Renal cortical epithelial cell (primary cell): Measurements from ENCODE around the gene ILF3. TPM values are rescaled to one million over a fixed set of nuclear protein-coding genes. Genes with fewer than 3 reads are reported as not detected.

ENCODE experiments used
- DNase-seq: peaks from one replicate; pipeline ENCODE4 v3.0.0-alpha.2; 2011; ENCODE audit warnings: low read depth
- total RNA-seq: library from RNA; depleted of rRNA; stranded (reverse); fragments of >200 nt; gene quantifications from 2 replicates; pipeline ENCODE4 v1.2.3, GENCODE V29; 2014

The ILF3 gene
- total RNA-seq, 1 donor from 2014 or later = 134 TPM

- DNase-seq = no peak
These were observed 76.8 kb downstream of the ILF3 start for GRCh38 chr19:10730932-10731331.

GRCh38 chr19:10735741-10736140 lies 81.6 kb downstream of the ILF3 start:
- DNase-seq = no peak

DNA sequence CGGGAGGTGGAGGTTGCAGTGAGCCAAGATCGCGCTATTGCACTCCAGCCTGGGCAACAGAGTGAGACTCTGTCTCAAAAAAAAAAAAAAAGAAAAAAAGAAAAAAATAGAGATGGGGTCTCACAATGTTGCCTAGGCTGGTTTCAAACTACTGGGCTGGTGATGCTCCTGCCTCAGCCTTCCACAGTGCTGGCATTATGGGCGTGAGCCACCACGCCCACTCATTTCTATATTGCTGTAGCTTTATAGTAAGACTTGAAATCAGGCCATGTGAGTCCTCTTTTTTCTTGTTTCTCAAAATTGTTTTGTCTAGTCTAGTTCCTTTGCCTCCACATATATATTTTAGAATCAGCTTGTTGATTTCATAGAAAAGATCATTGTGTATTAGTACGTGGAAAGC lies 82.0 kb downstream of the ILF3 start:
- DNase-seq = no peak

GRCh38 chr19:10736916-10737551 lies 82.9 kb downstream of the ILF3 start:
- DNase-seq = no peak

- DNase-seq = no peak
These were observed 83.6 kb downstream of the ILF3 start for GRCh38 chr19:10737722-10738121.

GRCh38 chr19:10740798-10741197 lies 86.7 kb downstream of the ILF3 start:
- no peak for DNase-seq

Other genes with a start within 250 kb of the ILF3 start
- 1.0 and 8.7 TPM in 2 replicates for gene PDE4A, start 233.8 kb upstream of the ILF3 start, total RNA-seq
- 64.4 and 75.4 TPM in 2 replicates for gene KEAP1, start 151.0 kb upstream of the ILF3 start, total RNA-seq
- not detected in 2 replicates for gene S1PR5, start 136.9 kb upstream of the ILF3 start, total RNA-seq
- gene ATG4D, start 110.4 kb upstream of the ILF3 start, total RNA-seq = 15.6 and 16.3 TPM in 2 replicates
- 5.2 and 14.5 TPM in 2 replicates for gene KRI1, start 88.3 kb upstream of the ILF3 start, total RNA-seq
- 3.5 and 6.1 TPM in 2 replicates for gene CDKN2D, start 85.4 kb upstream of the ILF3 start, total RNA-seq
- 2.0 and 70.5 TPM in 2 replicates for gene AP1M2, start 67.0 kb upstream of the ILF3 start, total RNA-seq
- gene SLC44A2, start 28.8 kb upstream of the ILF3 start, total RNA-seq = 46.0 and 48.5 TPM in 2 replicates
- gene QTRT1, start 47.1 kb downstream of the ILF3 start, total RNA-seq = 16.0 and 24.4 TPM in 2 replicates
- 116 and 347 TPM in 2 replicates for gene DNM2, start 63.7 kb downstream of the ILF3 start, total RNA-seq
- gene TMED1, start 181.9 kb downstream of the ILF3 start, total RNA-seq = 33.6 and 46.4 TPM in 2 replicates
- gene C19orf38, start 194.1 kb downstream of the ILF3 start, total RNA-seq = 0.85 TPM in 1 of 2 replicates, not detected in the other
- gene CARM1, start 217.2 kb downstream of the ILF3 start, total RNA-seq = 18.6 and 37.3 TPM in 2 replicates